Measurements from ENCODE around the gene REG4.
A peak's percentile ranks its signal among the peaks of the same experiment; 100 is the strongest.
"Not testable (repeated sequence)": the region's sequence is repeated elsewhere in the genome, so short reads cannot be mapped to it uniquely, and the experiment has no call there.

REG4 gene

GRCh38 chr1:119811387-119811786, at the start of gene REG4:
TSS of gene REG4 (minus strand) at chr1:119811460. CDS start at chr1:119808769, 2,691 bp downstream.
- no peak for DNase-seq

- DNase-seq: no peak
Observed at GRCh38 chr1:119859647-119860046, 48.4 kb upstream of the REG4 start.

GRCh38 chr1:119858556-119859214, 47.4 kb upstream of the REG4 start:
- not testable (repeated sequence) for DNase-seq

GRCh38 chr1:119858126-119858525, 46.9 kb upstream of the REG4 start:
- DNase-seq: no peak

GRCh38 chr1:119853155-119853554, 41.9 kb upstream of the REG4 start:
- DNase-seq: no peak

GRCh38 chr1:119844206-119844605, 32.9 kb upstream of the REG4 start:
- DNase-seq: not testable (repeated sequence)

GRCh38 chr1:119841306-119841705, 30.0 kb upstream of the REG4 start:
- no peak for DNase-seq

GRCh38 chr1:119840745-119841144, 29.5 kb upstream of the REG4 start:
- no peak for DNase-seq

- no peak for DNase-seq
Observed at GRCh38 chr1:119838236-119838635, 27.0 kb upstream of the REG4 start.

- no peak for DNase-seq
Observed at GRCh38 chr1:119834990-119835389, 23.7 kb upstream of the REG4 start.

- DNase-seq: no peak
Observed at GRCh38 chr1:119831027-119831426, 19.8 kb upstream of the REG4 start.

- no peak for DNase-seq
Observed at GRCh38 chr1:119829625-119830024, 18.4 kb upstream of the REG4 start.

- DNase-seq: not testable (repeated sequence)
Observed at GRCh38 chr1:119829006-119829405, 17.7 kb upstream of the REG4 start.

- no peak for DNase-seq
Observed at GRCh38 chr1:119828266-119828665, 17.0 kb upstream of the REG4 start.

- no peak for DNase-seq
Observed at GRCh38 chr1:119827010-119827409, 15.8 kb upstream of the REG4 start.

- no peak for DNase-seq
Observed at GRCh38 chr1:119822406-119822805, 11.1 kb upstream of the REG4 start.

GRCh38 chr1:119818181-119818580, 6.9 kb upstream of the REG4 start:
- no peak for DNase-seq

GRCh38 chr1:119816407-119816806, 5.1 kb upstream of the REG4 start:
- no peak for DNase-seq

- no peak for DNase-seq
Observed at GRCh38 chr1:119815928-119816327, 4.7 kb upstream of the REG4 start.

GRCh38 chr1:119815361-119815760, 4.1 kb upstream of the REG4 start:
- DNase-seq: no peak

GRCh38 chr1:119814288-119814687, 3.0 kb upstream of the REG4 start:
- no peak for DNase-seq

- no peak for DNase-seq
Observed at GRCh38 chr1:119811985-119812557, 811 bp upstream of the REG4 start.

- peak; percentile 57 for DNase-seq
Observed at GRCh38 chr1:119808972-119809550, 2.2 kb downstream of the REG4 start.

- no peak for DNase-seq
Observed at GRCh38 chr1:119808491-119808890, 2.8 kb downstream of the REG4 start.

GRCh38 chr1:119806489-119806888, 4.8 kb downstream of the REG4 start:
- no peak for DNase-seq
